ENCODE results near the gene TCAP. TPM values are rescaled to one million over a fixed set of nuclear protein-coding genes. Genes with fewer than 3 reads are reported as not detected.

The TCAP gene
- total RNA-seq, 1 experiment from 2014 or later = 0.54 TPM

DNA sequence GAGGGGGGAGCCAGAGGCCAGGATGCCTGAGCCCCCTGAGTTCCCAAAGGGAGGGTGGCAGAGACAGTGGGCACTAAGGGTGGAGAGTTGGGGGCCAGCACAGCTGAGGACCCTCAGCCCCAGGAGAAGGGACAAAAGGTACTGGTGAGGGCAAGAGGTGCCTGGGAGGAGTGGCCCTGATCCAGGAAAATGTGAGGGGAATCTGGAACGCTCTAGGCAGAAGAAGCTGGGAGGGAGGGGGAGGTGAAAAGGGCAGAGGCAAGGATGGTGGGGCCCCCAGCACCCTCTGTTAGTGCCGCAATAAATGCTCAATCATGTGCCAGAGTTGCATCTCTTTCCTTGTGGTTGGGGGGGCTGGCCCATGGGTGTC lies 1.1 kb downstream of the TCAP start:
- intact Hi-C loops (cut with micrococcal nuclease; ENCODE audit: unreplicated experiment) = no loop called here
- DNase-seq (ENCODE audit: low spot score) = no peak
- Histone ChIP-seq H3K4me1 (ENCODE audit: insufficient read depth, low read length, poor library complexity, severe bottlenecking) (no peaks in the 10 kb centered on the region), H3K9me3 (ENCODE audit: low read depth, low read length, poor library complexity, severe bottlenecking) (no peaks in the 10 kb centered on the region), H3K27ac (ENCODE audit: low read depth, low read length, poor library complexity, severe bottlenecking) (no peak overlapping the region), H3K4me3 (ENCODE audit: low read depth, low read length, poor library complexity, severe bottlenecking) (no peak overlapping the region), H3K36me3 (ENCODE audit: insufficient read depth, low read length, poor library complexity, severe bottlenecking) (no peaks in the 10 kb centered on the region), H3K27me3 (replicated peaks; ENCODE audit: insufficient read depth, low read depth, low read length, poor library complexity) (no peaks in the 10 kb centered on the region)
- BruUV-seq (replicated peaks) = no TSS peak
- CTCF ChIA-PET = no interaction called here
- no peak for TF ChIP-seq EZH2 (IDR thresholded peaks at IDR 0.05; ENCODE audit: borderline replicate concordance, low read depth, low read length, poor library complexity, severe bottlenecking)
- TF ChIP-seq, protein P1, sequence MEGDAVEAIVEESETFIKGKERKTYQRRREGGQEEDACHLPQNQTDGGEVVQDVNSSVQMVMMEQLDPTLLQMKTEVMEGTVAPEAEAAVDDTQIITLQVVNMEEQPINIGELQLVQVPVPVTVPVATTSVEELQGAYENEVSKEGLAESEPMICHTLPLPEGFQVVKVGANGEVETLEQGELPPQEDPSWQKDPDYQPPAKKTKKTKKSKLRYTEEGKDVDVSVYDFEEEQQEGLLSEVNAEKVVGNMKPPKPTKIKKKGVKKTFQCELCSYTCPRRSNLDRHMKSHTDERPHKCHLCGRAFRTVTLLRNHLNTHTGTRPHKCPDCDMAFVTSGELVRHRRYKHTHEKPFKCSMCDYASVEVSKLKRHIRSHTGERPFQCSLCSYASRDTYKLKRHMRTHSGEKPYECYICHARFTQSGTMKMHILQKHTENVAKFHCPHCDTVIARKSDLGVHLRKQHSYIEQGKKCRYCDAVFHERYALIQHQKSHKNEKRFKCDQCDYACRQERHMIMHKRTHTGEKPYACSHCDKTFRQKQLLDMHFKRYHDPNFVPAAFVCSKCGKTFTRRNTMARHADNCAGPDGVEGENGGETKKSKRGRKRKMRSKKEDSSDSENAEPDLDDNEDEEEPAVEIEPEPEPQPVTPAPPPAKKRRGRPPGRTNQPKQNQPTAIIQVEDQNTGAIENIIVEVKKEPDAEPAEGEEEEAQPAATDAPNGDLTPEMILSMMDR (conservative IDR thresholded peaks at IDR 0.05; ENCODE audit: low read depth, low read length) = no peak
- POLR2A ChIA-PET (ENCODE audit: low non-redundant PET) = no interaction called here

DNA sequence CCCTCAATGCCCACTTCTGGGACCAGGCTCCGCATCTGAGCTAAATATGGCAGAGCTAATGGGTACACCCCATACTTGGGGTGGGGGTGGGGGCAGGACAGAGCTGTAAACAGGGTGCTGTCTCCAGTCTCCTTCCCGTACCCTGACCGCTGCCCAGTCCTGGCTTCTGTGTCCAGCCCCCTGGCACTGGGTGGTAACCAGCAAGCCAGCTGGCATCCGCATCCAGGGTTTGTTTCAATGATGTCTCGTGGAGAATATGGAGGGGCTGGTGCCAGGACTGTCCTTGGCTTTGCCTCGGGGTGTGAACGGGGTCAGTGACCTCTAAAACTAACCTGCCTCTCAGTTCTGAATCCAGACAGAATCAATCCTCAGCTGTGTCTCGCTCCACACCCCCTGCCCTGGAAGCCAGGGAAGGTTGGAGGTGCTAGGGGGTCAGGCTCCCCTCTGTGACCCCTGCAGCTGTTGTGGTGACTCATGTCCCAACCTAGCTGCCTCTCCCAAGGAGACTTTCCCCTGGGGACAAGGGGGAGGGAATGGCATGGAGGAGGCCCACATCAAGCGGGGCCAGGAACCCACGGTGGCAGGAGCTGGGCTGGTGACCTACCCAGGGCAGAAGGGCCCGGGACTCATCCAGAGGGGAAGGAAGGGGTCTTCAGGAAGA lies 1.6 kb downstream of the TCAP start:
- Histone ChIP-seq H3K4me3 (ENCODE audit: low read depth, low read length, poor library complexity, severe bottlenecking) (no peak overlapping the region), H3K4me1 (ENCODE audit: insufficient read depth, low read length, poor library complexity, severe bottlenecking) (no peaks in the 10 kb centered on the region), H3K36me3 (ENCODE audit: insufficient read depth, low read length, poor library complexity, severe bottlenecking) (no peaks in the 10 kb centered on the region), H3K9me3 (ENCODE audit: low read depth, low read length, poor library complexity, severe bottlenecking) (no peaks in the 10 kb centered on the region), H3K27me3 (replicated peaks; ENCODE audit: insufficient read depth, low read depth, low read length, poor library complexity) (no peaks in the 10 kb centered on the region), H3K27ac (ENCODE audit: low read depth, low read length, poor library complexity, severe bottlenecking) (no peak overlapping the region)
- no TSS peak for BruUV-seq (replicated peaks)
- intact Hi-C loops (cut with micrococcal nuclease; ENCODE audit: unreplicated experiment) = no loop called here
- ChIA-PET CTCF (no interaction called here), POLR2A (ENCODE audit: low non-redundant PET) (no interaction called here)
- no peak for DNase-seq (ENCODE audit: low spot score)
- TF ChIP-seq, protein P1 (conservative IDR thresholded peaks at IDR 0.05; ENCODE audit: low read depth, low read length) = no peak
- TF ChIP-seq EZH2 (IDR thresholded peaks at IDR 0.05; ENCODE audit: borderline replicate concordance, low read depth, low read length, poor library complexity, severe bottlenecking) = no peak

DNA sequence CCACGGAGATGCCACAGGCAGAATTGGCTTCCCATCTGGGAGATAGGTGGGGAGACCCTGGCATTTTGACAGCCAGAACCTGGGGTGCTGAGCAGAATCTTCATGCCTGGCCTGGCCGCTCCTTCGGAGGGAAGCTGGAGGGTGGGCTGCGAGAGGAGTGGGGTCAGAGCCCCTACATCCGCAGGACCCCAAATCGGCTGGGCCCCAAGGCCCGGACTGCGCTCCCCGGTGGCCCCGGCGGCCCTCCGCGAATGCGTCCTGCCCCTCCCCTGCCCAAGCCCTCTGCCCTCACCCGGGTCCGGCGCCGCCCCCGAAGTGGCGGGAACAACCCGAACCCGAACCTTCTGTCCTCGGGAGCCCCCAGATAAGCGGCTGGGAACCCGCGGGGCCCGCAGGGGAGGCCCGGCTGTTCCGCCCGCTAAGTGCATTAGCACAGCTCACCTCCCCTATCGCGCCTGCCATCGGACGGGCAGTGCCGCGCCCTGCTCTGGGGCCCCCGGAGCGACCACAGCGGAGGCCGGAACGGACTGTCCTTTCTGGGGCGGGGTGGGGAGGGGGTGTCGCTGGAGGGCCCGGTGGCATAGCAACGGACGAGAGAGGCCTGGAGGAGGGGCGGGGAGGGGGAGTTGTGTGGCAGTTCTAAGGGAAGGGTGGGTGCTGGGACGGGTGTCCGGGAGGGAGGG lies 2.3 kb downstream of the TCAP start:
- no peak for DNase-seq (ENCODE audit: low spot score)

More for the DNA sequence above, 2.3 kb downstream of the TCAP start:
- H3K27me3 ChIP-seq (replicated peaks; ENCODE audit: insufficient read depth, low read depth, low read length, poor library complexity) = no peaks in the 10 kb centered on the region
- ChIA-PET POLR2A (ENCODE audit: low non-redundant PET) (interaction anchor here (0.6 kb wide), 1 partner anchor 458 kb away, joined by 3 read pairs; no protein-coding TSS in a partner anchor), CTCF (no interaction called here)
- H3K4me3 ChIP-seq (ENCODE audit: low read depth, low read length, poor library complexity, severe bottlenecking) = no peak overlapping the region
- no peaks in the 10 kb centered on the region for H3K9me3 ChIP-seq (ENCODE audit: low read depth, low read length, poor library complexity, severe bottlenecking)
- H3K27ac ChIP-seq (ENCODE audit: low read depth, low read length, poor library complexity, severe bottlenecking) = no peak overlapping the region
- H3K36me3 ChIP-seq (ENCODE audit: insufficient read depth, low read length, poor library complexity, severe bottlenecking) = no peaks in the 10 kb centered on the region
- TF ChIP-seq, protein P1 (conservative IDR thresholded peaks at IDR 0.05; ENCODE audit: low read depth, low read length) = no peak
- TF ChIP-seq EZH2 (IDR thresholded peaks at IDR 0.05; ENCODE audit: borderline replicate concordance, low read depth, low read length, poor library complexity, severe bottlenecking) = no peak
- intact Hi-C loops (cut with micrococcal nuclease; ENCODE audit: unreplicated experiment) = no loop called here
- BruUV-seq (replicated peaks) = no TSS peak
- H3K4me1 ChIP-seq (ENCODE audit: insufficient read depth, low read length, poor library complexity, severe bottlenecking) = no peaks in the 10 kb centered on the region
